LoVo (cell line): ENCODE measurements around the gene ARHGAP12.

Source experiments
- DNase-seq: peaks from one replicate; pipeline ENCODE4 v3.0.0-alpha.2; 2016; ENCODE audit warnings: low spot score

ARHGAP12 gene

DNA sequence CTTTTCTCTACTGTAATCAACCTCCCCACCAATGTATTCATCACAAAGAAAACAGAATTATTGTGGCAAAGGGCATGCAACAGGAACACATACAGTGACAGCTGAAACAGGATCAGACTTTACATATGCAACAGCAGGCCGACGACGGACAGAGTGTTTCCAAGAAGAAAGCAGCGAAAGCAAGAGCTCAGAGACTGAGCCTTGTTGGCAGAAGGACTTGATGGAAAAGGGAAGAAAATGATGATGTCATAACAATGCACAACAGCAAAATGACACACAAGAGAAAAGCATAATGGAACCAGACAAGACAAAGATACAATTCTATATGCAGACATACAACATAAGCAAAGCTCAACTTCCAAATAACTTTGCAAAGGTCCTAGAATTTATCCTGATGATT lies 106.5 kb downstream of the ARHGAP12 start:
- DNase-seq = no peak

DNA sequence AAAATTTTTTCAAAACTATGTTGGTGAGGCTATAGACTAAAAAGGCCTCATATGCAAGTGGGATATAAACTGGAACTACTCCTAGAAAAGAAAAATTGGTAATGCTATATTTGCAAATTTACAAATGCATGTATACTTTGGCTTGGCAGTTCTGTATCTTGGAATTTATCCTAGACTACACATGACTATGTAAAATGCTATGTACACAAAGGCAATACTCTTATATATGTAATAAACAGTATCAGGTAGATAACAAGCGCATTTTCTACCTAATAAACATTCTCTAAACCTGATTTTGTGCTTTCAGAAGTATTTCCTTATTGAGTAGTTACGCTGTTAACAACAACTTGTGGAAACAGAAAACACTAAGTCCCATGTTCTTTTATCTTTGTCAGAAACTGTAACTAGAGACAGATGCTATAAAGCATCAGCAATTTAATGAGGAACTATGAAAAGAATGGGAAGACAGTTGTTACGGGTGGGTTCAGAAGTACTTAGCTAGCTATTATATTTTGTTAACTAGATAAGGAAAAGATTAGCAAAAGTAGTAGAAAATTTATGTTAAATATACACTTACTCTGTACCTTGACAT lies 107.8 kb downstream of the ARHGAP12 start:
- no peak for DNase-seq

DNA sequence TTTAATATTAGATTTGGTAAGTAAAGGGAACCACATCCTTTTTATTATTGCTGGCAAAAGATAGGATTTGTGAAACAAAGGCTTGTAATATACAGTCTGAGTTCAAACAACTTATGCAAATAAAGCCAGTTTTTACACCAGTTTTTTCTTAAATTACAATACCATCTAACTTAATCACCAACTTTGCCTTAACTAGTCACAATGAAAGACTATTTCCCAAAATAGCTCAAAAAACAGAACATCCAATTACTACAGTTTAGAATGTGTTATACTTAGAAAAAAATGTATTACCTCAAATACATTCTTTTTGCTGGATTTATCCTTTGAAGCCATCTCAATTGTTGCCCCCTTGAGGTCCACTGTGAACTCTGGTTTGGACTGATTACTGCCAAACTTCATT lies 108.5 kb downstream of the ARHGAP12 start:
- no peak for DNase-seq

DNA sequence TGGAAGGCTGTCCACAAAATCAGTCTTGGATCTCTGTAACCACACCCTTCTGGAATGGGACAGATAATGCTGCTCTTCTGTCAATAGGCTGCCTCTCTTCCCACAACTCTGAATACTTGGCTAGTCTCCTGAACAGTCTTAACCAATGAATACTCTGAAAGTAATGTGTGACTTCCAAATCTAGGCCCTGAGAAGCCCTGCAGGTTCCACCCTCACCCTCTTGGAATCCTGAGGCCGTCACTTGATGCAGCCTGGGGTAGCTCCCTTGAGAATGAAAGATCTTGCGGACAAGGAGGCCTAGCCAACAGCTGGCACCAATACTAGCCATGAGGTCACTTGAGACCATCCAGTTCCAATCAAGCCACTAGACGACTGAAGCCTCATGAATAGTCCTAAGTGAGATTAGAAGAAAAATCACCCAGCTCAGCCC lies 109.2 kb downstream of the ARHGAP12 start:
- no peak for DNase-seq

DNA sequence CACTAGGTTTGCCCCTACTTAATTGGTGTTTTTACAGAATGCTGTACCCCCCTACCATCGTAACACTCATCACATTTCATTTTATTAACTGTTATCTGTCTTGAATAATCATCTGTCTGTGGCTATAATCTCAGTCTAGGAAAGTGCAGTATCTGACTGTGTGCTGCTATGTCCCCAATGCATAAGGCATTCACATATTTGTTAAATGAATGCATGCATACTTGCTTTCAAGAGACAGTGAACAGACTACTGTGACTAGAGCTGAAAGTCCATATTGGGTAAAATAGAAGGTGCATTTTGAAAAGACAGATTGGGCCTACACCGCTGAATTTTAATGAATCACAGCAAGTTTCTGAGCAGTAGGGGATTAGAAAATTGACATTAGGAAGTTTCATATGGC lies 112.3 kb downstream of the ARHGAP12 start:
- DNase-seq = no peak

DNA sequence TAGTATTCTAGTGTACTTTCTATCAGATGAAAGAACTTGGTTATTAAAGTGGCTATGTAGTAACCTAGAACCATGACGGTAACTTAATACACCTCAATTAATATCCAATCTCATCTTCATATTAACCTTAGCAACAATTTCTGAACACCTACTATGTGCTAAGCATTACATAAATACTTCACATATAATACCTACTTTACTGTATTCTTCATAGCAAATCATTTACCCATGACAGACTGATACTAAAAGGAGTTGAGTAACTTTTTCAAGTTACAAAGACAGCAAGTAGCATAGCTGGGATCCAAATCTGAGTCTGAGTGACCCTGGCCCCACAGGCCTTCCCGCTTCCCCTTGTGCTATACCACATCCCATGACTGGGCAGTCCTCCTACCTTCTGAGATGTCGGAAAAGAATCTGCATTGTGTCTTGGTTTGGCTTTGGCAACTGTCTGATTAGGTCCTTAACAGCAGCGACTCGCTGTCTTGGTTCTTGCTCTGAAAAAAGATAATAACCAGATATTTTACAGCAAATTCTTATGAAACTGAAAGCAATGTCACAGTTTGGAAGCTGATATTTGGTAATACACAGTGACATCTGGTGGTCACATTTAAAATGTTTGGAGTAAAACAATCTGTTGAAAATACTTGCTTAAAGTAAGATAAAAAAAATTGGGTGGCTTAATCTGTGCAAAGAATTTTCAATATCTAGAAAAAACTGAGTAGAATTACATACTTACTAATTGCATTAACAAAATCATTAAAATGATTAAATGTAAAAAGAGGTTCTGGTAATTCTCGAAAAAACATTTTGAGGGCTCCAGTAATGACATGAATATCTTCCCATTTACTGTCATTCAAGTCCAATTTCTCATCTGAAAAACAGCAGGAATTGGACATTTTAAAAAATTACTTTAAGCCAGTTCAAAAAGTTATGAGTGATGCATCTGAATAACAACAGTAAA lies 120.1 kb downstream of the ARHGAP12 start:
- DNase-seq = peak; percentile 30

DNA sequence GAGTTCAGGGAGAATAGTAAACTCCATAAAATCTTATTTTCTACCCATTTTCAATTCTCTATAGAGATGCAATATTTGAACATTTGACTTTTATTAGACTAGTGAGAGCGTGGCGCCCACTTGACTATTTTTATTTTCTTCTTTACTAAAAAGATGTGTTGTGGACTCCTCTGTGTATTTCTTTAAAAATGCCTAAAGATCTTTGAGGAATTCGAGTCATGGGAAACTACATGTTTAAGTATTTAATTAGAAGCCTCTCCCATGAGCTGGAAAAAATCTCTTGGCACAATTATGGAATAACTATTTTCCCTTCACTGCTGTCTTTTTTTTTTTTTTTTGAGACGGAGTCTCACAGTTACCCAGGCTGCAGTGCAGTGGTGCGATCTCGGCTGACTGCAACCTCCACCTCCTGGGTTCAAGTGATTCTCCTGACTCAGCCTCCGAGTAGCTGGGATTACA lies 124.2 kb downstream of the ARHGAP12 start:
- no peak for DNase-seq

DNA sequence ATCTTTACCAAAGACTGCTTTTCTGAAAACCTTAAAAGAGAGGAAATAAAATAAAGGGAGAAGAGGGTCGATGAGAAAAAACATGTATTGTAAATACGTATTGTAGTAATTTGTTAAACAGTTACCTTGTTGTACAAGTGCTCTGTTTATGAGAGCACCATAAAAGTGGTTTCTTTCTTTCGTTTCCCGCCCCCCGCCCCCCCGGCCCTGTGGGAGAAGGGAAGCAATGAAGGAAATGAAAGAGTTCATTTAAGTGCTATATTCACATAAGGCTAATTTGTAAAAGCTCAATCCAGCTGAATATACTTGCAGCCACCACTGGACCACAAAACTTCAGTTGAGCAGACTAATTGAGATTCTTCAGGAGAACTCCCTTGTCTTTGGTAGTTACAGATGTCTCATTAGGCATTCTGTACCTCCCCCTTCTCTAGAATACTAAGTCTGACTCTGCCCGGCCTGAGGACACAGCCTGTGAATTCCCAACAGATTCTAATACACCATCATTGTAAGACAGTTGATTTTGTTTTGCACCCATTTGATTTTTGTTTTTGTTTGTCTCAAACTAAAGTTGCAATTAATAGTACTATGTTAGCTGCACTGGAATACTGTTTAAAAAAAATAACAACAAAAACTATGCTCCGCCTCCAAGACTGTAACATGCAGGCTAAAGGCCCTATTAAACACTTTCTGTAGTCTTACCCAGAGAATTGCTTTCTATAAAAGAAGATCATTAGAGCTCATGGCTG lies 124.9 kb downstream of the ARHGAP12 start:
- DNase-seq = no peak

DNA sequence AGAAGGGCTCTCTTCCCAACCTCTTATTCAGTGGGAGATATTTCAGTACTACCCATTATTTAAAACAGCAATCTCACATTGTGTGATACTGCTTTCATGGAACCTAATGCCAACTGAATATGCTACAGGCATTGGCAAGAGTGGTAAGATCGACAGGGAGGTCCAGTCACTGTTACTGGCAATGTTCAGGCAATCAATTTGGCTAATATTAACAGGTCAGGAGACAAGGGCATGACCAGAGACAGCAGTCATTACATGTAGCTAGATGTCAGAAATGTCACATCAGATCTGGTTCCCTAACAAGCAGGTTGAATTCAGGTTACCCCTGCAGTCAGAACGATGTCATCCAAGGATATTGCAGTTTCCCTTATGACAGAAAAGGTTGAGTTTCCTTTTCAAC lies 129.4 kb downstream of the ARHGAP12 start:
- DNase-seq = no peak

DNA sequence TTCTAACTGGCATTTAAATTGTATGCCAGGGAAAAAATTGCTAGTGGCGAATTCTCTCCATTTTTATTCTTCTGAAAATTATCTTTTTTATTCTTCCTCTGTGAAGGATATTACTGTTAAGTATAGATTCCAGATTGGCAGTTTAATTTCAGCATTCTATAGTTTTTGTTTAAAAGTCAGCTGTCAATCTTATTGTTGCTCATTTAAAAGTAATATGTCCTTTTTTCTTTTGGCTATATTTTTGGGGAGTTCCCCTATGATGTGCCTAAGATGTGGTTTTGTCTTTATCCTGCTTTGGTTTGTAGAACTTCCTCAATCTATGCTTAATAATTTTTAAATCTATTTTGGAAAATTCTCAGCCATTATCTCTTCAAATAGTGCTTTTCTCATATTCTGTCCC lies 135.9 kb downstream of the ARHGAP12 start:
- no peak for DNase-seq

DNA sequence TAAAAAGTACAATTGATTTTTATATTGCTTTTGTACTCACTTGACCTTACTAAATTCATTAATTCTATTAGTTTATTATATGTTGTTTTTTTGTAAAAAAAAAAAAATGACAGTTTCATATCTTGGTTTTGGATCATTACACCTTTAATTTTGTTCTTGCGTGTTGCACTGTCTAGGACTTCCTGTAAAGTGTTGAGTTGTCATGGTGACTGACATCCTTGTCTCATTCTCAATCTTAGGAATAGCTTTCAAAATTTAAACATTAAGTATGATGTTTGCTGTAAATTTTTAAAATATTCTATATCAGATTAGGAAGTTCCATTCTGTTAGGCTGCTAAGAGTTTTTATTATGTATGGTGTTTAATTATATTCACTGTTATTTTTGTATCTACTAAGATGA lies 139.1 kb downstream of the ARHGAP12 start:
- DNase-seq = no peak

DNA sequence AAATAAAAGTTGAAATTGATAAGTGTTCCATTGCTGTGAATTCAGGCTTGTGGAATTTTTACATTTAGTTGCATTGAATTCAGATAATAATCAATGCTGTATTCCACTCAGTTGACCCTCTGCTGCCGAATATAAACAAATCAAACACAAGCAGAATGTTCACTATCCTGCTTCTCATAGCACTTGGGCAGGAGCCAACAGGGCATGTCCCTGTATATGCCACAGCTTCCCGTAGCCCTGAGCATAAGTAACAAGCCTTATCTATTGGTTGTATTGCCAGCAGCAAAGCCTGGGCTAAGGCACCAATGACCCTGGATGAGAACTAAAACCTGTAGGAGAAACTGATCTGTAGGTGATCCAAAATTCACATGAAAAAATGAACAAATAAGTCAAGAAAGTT lies 145.9 kb downstream of the ARHGAP12 start:
- DNase-seq = peak; percentile 14

DNA sequence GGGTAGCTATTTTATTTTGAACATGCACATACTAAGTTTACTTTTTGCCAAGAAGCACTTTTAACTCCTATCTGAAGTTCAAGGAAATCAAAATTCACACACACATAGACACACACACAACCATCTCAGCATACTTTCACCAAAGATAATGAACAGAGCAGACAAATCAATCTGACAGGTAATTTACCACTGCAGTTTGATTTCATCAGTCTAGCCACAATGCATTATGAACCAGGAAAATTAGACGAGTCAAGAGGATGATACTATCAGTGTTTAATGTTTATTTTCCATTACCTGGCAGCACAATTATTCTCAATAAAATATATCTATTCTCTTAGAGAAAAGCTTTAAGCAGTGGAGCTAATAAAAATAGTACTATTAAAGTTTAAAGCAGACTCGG lies 147.9 kb downstream of the ARHGAP12 start:
- no peak for DNase-seq

DNA sequence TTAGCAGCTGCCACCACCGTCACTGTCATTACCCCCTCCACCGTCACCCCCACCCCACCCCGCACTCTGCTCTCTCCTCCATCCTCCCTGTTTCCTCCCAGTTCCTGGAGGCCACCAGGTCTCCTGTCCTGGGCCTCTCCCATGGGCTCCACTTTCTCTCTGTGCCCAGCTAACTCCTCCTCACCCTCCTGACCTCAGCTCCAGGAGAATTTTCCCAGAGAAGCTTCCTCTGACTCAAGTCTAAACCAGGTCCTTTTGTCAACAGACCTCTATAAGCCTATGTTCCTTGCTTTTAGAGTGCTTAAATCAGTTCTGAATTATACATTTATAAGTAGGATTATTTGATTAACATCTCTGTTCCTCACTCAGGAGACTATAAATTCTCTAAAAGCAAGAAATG lies 150.0 kb downstream of the ARHGAP12 start:
- DNase-seq = no peak

DNA sequence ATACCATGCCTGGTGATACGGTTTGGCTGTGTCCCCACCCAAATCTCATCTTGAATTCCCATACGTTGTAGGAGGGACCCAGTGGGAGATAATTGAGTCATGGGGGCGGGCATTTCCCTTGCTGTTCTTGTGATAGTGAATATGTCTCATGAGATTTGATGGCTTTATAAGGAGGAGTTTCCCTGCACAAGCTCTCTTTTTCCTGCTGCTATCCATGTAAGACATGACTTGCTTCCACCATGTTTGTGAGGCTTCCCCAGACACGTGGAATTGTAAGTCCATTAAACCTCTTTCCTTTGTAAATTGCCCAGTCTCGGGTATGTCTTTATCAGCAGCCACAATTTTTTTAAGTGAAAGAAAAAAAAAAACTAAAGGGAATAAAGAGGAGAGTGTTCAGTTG lies 152.5 kb downstream of the ARHGAP12 start:
- DNase-seq = no peak

DNA sequence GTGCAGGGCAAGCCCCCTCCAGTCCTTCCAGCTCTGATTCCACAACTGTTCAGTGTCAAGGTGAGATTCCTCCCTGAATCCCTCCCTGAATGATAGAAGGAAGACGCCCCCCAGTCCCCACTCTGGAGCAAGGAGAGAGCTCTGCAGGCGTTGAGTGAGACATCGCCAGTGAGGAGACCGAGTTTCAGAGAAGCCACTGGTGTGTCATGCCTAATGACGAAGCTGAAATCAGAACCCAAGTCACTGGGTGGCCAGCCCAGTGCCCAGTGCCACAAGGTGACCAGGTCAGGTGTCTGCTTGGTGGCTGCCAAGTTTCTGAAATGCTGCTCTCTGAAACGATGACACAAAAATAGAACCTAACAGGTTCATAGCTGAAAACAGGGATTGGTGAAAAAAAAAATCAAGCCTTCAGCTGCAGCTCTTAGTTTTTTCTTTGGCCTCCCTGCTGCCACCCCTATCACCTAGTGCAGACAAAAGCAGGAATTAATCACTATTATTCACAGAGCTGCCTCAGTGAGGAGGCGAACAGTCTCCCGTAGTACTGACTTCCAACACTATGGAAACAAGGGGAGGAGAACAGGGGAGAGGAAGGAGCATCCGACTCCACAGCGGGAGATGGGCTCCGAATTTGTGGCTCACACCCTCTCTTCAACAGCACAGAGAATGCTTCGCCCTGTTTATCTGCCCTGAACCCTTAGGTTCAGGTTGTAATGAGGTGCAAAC lies 153.5 kb downstream of the ARHGAP12 start:
- DNase-seq = no peak

DNA sequence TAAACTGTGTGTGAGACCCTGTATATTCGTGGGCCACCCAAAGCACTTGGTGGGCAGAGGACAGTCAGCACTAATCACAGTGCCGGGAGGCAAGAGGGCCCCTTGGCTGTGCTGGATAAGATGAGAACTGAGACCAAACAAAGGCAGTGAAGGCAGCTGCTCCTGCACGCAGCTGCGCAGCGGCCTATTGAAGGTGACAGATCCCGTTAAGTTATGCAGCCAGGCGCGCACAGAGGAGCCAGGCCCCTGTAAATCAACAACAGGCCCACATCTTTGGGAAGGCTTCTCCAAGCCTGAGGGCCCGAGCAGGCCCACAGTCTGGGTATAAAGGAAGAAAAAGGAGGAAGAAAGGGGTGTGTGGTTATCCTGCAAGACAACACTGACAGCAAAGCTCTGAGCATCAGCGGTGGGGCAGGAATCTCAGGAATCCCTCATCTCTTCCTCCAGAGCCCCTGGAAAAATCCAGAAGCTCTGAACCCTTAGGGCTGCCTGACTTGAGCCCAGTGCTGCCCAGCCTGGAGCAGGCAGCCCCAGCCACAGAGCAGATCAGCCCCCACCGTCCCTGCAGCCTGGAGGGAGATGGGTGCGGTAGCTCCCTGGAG lies 154.2 kb downstream of the ARHGAP12 start:
- DNase-seq = no peak

DNA sequence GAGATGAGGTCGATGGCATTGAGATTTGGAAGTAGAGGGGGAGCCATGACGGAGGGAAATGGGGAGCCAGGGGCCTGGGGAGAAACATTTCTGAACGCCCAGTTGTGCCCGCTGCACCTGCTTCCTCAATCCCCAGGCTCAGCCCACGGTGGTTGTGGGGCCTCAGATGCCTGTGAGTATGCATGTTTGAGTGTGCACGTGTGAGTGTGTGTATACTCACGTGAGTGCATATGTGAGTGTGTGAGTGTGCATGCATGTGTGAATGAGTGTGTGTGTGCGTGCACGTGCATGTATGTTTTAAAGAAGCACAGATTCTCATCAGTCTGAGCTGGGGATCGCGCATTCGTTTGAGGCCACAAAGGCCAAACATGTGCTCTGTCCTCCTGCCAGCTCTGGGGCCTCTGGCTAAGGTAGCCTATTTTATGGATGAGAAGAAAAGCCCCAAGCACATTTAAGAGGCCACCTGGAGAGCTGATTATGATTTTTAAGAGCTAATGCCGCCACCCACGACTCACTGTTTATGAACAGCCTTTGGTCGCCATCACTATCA lies 154.8 kb downstream of the ARHGAP12 start:
- DNase-seq = no peak

DNA sequence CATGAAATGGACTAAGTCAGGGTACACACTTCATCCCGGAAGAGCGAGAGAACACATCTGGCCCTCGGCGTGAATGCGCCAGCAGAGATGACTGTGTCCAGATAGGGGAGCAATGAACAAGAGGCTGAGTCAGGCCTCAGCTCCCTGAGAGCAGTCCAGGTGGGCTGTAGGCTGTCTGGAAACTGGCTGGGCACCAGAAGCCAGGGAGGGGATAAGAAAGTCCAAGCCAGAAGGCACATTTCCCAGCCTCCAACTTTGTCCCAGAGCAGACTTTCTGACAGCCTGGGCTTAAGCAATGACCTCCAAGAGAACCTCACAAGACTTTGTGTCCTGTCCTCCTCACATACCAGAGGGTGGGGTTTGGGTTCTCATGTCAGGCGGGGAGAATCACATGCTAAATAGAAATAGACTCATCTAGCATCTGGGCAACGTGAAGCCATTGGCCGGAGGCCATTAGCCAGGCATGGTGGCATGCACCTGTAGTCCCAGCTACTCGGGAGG lies 157.2 kb downstream of the ARHGAP12 start:
- DNase-seq = no peak

DNA sequence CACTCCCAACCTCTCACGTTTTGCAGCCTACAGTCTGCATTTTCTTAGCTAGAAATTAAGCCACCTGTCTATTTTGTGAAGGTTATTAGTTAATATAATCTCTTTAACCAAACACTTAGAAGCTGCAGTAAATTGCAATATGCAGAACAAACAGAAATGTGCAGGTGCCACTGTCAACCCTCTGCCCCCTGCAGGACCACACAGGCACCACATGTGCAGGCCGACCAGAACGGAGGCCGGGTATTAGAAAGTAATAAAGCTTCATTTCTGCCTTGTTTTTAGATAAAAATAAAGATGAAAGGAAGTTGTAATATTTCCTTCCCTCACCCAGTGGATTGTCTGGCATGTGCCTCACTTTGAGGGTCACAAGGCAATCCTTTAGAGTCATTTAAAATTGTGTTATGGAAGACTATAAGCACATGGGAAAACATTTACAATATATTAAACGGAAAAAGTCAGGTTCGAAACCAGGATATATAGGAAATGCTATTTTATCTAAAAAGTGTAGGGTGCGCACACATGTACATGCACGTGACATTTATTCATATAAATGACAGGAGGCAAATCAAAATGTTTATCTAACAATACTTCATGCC lies 158.2 kb downstream of the ARHGAP12 start:
- peak; percentile 17 for DNase-seq

DNA sequence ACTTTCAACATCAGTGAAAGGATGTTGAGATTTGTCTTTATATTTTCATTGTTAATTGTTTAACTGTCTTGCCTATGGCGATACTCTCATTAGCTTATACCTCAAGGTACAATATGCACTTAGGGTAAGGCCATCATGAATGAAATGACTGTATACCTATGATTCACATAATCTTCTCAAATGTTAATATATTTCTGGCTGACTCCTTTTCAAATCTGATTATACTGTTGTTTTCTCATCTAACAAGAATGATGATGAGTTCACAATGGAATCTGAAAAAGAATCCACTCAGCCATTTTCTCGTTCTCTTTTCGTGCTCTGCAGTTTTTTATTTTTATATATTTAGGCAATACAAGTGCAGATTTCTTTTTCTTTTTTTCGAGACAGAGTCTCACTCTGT lies 159.1 kb downstream of the ARHGAP12 start:
- DNase-seq = no peak
